HepG2 (cell line): ENCODE results near the gene ZFP3. TPM values are rescaled to one million over a fixed set of nuclear protein-coding genes. Genes with fewer than 3 reads are reported as not detected.
"Not testable (repeated sequence)": the region's sequence is repeated elsewhere in the genome, so short reads cannot be mapped to it uniquely, and the experiment has no call there.

ENCODE experiments used
- ATAC-seq: fragments of 200-7000 bp; cut with Tn5 transposase; 3 replicates; pipeline ENCODE4 v1.9.1; 2020; ENCODE audit warnings: mild to moderate bottlenecking, moderate library complexity
- BruUV-seq: library from RNA; stranded (reverse); fragments of 400-500 nt; replicated peaks from 2 replicates; lab custom pipeline; 2021; lab: Mats Ljungman, UMichigan
- CTCF ChIA-PET: fragments of 300-600 bp; formaldehyde crosslinking; extraction: SDS; loops from one replicate; lab custom pipeline; 2021; ENCODE audit warnings: low total read pairs, inconsistent platforms, low intra/inter-chr PET ratio; lab: Yijun Ruan, JAX
- POLR2A ChIA-PET: fragments of 350-600 bp; sonication (Branson Sonifier 250); formaldehyde crosslinking; loops from one replicate; lab custom pipeline; 2020; ENCODE audit warnings: antibody characterized with exemption, inconsistent platforms; lab: Yijun Ruan, JAX
- DNase-seq: peaks from one replicate; pipeline ENCODE4 v3.0.0-alpha.2; 2015; ENCODE audit warnings: low spot score
- FAIRE-seq: peaks from 3 replicates; lab custom pipeline; 2011; peaks lifted over from hg19 to GRCh38; lab: Jason Lieb, UNC
- H2AFZ ChIP-seq: one replicate; pipeline ENCODE4 v1.6.1; 2011; ENCODE audit warnings: low read length, inconsistent platforms
- H3K27ac ChIP-seq: fragments of 300-600 bp; 3 replicates; pipeline ENCODE4 v1.8.0; 2011; ENCODE audit warnings: mixed run types, mild to moderate bottlenecking, mixed read lengths, low read length, inconsistent platforms; ENCODE audit not compliant: insufficient read depth; ENCODE audit errors: extremely low read length
- H3K27me3 ChIP-seq, 2 experiments: fragments of 200-600 bp in 1 of 2; 2 replicates in 1 of 2; 3 replicates in 1 of 2; pipeline versions ENCODE4 v1.6.0 to v1.8.0; 2011; ENCODE audit warnings: low read length in 2 of 2, mild to moderate bottlenecking in 2 of 2, moderate library complexity in 2 of 2, inconsistent platforms in 1 of 2; ENCODE audit not compliant: insufficient read depth in 2 of 2, control insufficient read depth in 1 of 2
- H3K36me3 ChIP-seq, 2 experiments: fragments of 200-600 bp in 1 of 2; replicated peaks in 1 of 2; 2 replicates in 1 of 2; 3 replicates in 1 of 2; pipeline versions ENCODE4 v1.5.1 to v1.8.0; 2011; ENCODE audit warnings: low read length in 2 of 2, inconsistent platforms in 1 of 2; ENCODE audit not compliant: insufficient read depth in 2 of 2, control insufficient read depth in 1 of 2
- H3K4me1 ChIP-seq: 2 replicates; pipeline ENCODE4 v1.5.1; 2012; ENCODE audit warnings: low read length, inconsistent platforms; ENCODE audit not compliant: insufficient read depth
- H3K4me2 ChIP-seq: 2 replicates; pipeline ENCODE4 v1.6.0; 2011; ENCODE audit warnings: low read depth, low read length, inconsistent platforms
- H3K4me3 ChIP-seq, 3 experiments: fragments of 200-600 bp in 1 of 3; sonication (generic), shearing (Covaris generic) in 1 of 3; replicated peaks in 1 of 3; 2 replicates each; pipeline ENCODE4 v1.5.1; 2011 to 2016; ENCODE audit warnings: low read length in 3 of 3, inconsistent platforms in 2 of 3, low read depth in 2 of 3, mild to moderate bottlenecking in 2 of 3, control low read depth in 1 of 3, mixed read lengths in 1 of 3; ENCODE audit not compliant: insufficient read depth in 1 of 3
- H3K79me2 ChIP-seq: one replicate; pipeline ENCODE4 v1.6.1; 2011; ENCODE audit warnings: low read length, inconsistent platforms; ENCODE audit not compliant: insufficient read depth
- H3K9ac ChIP-seq: 2 replicates; pipeline ENCODE4 v1.6.0; 2011; ENCODE audit warnings: mild to moderate bottlenecking, low read depth, low read length, inconsistent platforms; ENCODE audit not compliant: insufficient read depth
- H3K9me3 ChIP-seq: 2 replicates; pipeline ENCODE4 v1.5.1; 2012; ENCODE audit warnings: mild to moderate bottlenecking, low read length
- H4K20me1 ChIP-seq: 2 replicates; pipeline ENCODE4 v1.6.0; 2011; ENCODE audit warnings: inconsistent platforms, mild to moderate bottlenecking, low read length, moderate library complexity; ENCODE audit not compliant: insufficient read depth
- KAT7 ChIP-seq: IDR thresholded peaks from 2 replicates; pipeline ENCODE4 v1.6.1; 2018; ENCODE audit warnings: borderline replicate concordance, missing compliant biosample characterization
- SALL1 ChIP-seq: sonication (generic); formaldehyde crosslinking; IDR thresholded peaks from 2 replicates; pipeline ENCODE4 v1.8.0; 2022; ENCODE audit warnings: mild to moderate bottlenecking, missing genetic modification reagents
- ZNF660 ChIP-seq: sonication (generic); formaldehyde crosslinking; IDR thresholded peaks from 2 replicates; pipeline ENCODE4 v1.5.1; 2020; ENCODE audit warnings: mild to moderate bottlenecking, low read depth, missing genetic modification reagents, borderline replicate concordance
- WGBS: methylation state at CpG from one replicate; pipeline ENCODE4 v1.1.6; 2017; ENCODE audit warnings: low lambda C conversion rate; 5-methylcytosine and 5-hydroxymethylcytosine counted together
- in situ Hi-C: cut with HindIII; loops from 2 replicates; pipeline ENCODE4 v1.10.0; 2017; ENCODE audit warnings: low pct_unique_long_range_greater_than_20kb; ENCODE audit not compliant: extremely low pct_ligation_motif_present
- intact Hi-C: fragments of 100-400 bp; cut with micrococcal nuclease; formaldehyde crosslinking; loops from one replicate; pipeline ENCODE4 v1.10.0; 2022; ENCODE audit not compliant: unreplicated experiment
- polyA plus RNA-seq, 8 experiments: library from polyadenylated mRNA; depleted of rRNA in 3 of 8; stranded (reverse) in 7 of 8; unstranded in 1 of 8; fragments of >200 nt; fragmentation: Illumina TruSeq in 4 of 8; extraction: Trizol in 4 of 8; gene quantifications; 2 replicates each; pipeline versions ENCODE4 v1.2.1 to v1.2.3, GENCODE V29; 2011 to 2016; ENCODE audit warnings: low read depth in 4 of 8, missing spikeins in 1 of 8, mixed read lengths in 1 of 8; ENCODE audit not compliant: insufficient read depth in 1 of 8
- total RNA-seq, 5 experiments: library from RNA; depleted of rRNA; stranded (reverse); fragments of >200 nt; fragmentation: Illumina TruSeq; extraction: Trizol; gene quantifications; 2 replicates each; pipeline ENCODE4 v1.2.3, GENCODE V29; 2016; ENCODE audit warnings: low read depth in 1 of 5
- TF ChIP-seq, protein P1 (sequence below): fragments of 450-650 bp; IDR thresholded peaks from 2 replicates; pipeline ENCODE4 v1.6.1; 2016

Gene ZFP3
- total and polyA plus RNA-seq, 2 of the 13 experiments (the other 11 are each of a cell fraction or from before 2014, with no cell fraction given) = not detected

DNA sequence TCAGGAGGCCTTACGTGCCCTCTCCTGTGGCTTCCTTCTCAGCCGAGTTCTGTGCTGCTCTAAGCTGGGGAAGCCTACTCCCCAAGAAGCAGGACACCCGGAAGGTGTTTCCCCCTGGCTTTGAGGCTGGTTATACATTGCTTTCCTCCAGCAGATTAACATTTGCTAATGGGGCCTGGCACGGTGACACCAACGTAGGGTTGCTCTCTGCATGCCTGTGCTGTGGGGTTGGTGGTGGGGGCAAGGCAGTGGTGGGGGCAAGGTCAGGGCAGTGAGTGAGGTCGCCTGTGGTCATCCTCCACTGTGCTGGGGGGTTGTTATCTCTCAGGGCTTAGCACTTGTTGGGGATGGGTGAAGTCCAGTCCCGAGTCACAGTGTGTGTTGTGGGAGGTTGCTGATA lies 41.8 kb downstream of the ZFP3 start (continued):
- TF ChIP-seq SALL1 (CRISPR knock-in tag) = no peak
- no peak for TF ChIP-seq ZNF660 (CRISPR knock-in tag)
- TF ChIP-seq KAT7 = no peak

DNA sequence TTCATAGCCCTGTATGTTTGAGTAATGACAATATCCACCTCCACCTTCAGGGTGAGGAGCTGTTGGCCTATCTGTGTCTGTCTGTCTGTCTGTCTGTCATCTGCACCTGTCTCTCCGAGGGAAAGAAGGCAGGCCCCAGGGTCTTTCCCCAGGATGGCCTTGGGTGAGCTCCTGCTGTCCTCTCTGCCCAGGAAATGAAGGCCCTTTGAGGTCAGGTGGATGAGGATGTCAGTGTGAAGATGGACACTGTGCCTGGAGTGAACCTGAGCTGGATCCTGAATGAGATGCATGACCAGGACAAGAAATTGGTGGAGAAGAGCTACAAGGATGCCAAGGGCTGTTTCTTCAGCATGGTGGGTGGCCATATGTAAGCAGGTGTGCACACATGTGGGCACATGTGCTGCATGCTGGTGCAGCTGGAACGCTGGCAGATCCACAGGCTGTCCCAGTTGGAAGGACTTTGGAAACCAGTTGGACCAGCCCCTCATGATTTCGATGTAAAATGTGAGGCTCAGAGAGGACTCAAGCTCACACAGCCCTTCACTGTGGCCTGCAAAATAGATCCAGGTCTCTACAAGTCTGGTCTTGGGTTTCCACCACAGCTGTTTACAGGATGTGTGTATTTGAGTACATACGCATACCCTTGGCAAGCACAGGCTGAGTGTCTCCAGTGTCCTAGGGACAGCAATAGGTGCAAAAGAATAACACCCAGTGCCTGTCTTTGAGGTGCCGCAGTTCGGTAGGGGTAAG lies 42.3 kb downstream of the ZFP3 start:
- H3K27ac ChIP-seq, in situ Hi-C loops, intact Hi-C loops, H3K4me3 ChIP-seq, H3K27me3 ChIP-seq, ATAC-seq, POLR2A ChIA-PET, H2AFZ ChIP-seq, H3K4me2 ChIP-seq, H3K79me2 ChIP-seq, H3K9me3 ChIP-seq, CTCF ChIA-PET, DNase-seq, H4K20me1 ChIP-seq, FAIRE-seq, BruUV-seq, H3K36me3 ChIP-seq, H3K9ac ChIP-seq: not testable (repeated sequence)
- peaks cover 28% of the 10 kb centered on the region for H3K4me1 ChIP-seq
- 56% methylated on average over 3 of the region's 6 CpGs for WGBS
- TF ChIP-seq, protein P1, sequence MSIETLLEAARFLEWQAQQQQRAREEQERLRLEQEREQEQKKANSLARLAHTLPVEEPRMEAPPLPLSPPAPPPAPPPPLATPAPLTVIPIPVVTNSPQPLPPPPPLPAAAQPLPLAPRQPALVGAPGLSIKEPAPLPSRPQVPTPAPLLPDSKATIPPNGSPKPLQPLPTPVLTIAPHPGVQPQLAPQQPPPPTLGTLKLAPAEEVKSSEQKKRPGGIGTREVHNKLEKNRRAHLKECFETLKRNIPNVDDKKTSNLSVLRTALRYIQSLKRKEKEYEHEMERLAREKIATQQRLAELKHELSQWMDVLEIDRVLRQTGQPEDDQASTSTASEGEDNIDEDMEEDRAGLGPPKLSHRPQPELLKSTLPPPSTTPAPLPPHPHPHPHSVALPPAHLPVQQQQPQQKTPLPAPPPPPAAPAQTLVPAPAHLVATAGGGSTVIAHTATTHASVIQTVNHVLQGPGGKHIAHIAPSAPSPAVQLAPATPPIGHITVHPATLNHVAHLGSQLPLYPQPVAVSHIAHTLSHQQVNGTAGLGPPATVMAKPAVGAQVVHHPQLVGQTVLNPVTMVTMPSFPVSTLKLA = peak; percentile 68; the same call in 1 of the 2 replicates
